GM12864 (cell line): ENCODE measurements around the gene ANK2.

Source experiments
- DNase-seq: peaks from one replicate; pipeline ENCODE4 v3.0.0-alpha.2; 2011; ENCODE audit warnings: low read depth
- H3K4me3 ChIP-seq: 2 replicates; pipeline ENCODE4 v1.5.1; 2011; ENCODE audit warnings: mild to moderate bottlenecking, low read depth, low read length, control low read depth
- CTCF ChIP-seq: IDR thresholded peaks from 2 replicates; pipeline ENCODE4 v1.5.1; 2011; ENCODE audit warnings: low read depth, mild to moderate bottlenecking, moderate library complexity, low read length, control low read depth, inconsistent platforms; ENCODE audit errors: missing control alignments

The ANK2 gene

GRCh38 chr4:113080624-113081023 is 31.2 kb downstream of the ANK2 start:
- H3K4me3 ChIP-seq = no peak overlapping the region
- DNase-seq = no peak
- TF ChIP-seq CTCF = no peak

GRCh38 chr4:113083346-113083745 is 33.9 kb downstream of the ANK2 start:
- TF ChIP-seq CTCF = no peak
- H3K4me3 ChIP-seq = no peak overlapping the region
- no peak for DNase-seq

GRCh38 chr4:113086172-113086695 is 36.8 kb downstream of the ANK2 start:
- no peak overlapping the region for H3K4me3 ChIP-seq
- DNase-seq = no peak
- TF ChIP-seq CTCF = no peak

DNA sequence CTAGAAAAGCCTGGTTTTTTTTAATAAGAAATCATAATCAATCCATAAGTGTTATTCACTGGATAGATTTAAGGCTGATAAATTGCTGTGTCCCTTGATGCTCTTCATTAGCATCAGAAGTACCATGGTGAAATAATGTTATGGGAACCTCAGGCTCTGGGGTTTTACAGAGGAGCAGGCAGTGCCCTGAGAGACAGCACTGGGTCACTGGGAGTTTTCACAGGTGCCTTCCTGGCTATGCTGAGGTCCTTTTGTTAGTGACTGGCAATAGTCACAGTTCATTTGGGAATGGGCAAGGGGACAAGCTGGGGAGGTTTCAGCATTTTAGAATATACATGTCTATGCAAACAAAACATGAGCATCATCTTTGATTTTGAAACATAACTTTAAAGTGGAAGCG is 38.6 kb downstream of the ANK2 start:
- no peak overlapping the region for H3K4me3 ChIP-seq
- DNase-seq = no peak
- TF ChIP-seq CTCF = no peak

DNA sequence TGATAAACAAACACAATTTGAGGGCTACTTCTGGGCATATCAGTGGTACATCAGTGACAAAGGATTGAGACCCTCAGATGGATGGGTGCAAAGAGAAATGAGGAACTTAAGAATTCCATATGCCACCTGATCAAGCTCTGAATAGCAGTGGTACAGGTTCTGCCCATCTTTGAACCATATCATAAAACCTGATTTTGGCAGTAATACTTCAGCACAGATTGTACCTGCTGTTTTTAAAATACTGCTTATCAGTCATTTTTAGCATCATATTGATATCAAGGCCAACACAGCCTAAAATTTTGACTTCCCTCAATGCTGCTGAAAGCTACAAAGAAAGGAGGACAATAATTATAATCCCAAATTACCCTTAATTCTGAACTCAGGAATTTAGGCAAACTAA is 41.5 kb downstream of the ANK2 start:
- DNase-seq = no peak
- no peak for TF ChIP-seq CTCF
- H3K4me3 ChIP-seq = no peak overlapping the region

DNA sequence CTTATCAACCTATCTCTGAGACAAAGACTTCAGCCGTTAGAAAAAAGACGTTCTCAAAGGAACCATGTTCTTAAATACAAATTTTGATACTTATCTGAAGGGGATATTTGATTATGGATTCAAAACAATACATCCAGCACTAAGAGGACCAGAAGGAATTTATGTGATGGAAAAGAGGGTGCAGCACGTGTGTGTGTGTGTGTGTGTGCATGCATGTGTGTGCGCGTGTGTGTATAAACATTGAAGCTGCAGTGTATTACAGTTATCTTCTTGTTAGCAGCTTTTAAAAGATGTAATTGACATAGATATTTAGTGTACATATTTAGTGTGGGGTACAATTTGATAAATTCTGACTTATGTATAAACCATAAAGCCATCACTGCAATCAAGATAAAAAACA is 44.9 kb downstream of the ANK2 start:
- H3K4me3 ChIP-seq = no peak overlapping the region
- no peak for DNase-seq
- no peak for TF ChIP-seq CTCF

DNA sequence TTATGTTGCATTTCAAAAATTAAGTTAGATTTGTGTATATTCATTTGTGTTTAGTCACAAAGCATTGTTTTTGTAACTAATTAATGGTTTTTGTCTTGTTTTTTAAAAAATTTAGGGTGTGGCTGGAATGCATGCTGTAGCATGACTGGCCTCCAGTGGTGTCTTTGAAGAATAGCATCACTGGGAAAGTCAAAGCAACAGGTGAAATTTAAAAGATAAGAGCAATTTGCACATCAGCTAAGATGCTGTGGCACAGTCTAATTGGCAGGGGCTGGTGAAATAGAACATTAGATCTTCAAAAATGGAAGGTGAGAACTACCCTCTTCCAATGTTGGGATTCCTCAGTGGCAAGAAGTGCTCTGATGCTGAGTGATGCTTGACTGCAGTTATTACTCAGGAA is 45.3 kb downstream of the ANK2 start:
- H3K4me3 ChIP-seq = no peak overlapping the region
- DNase-seq = no peak
- peak; percentile 64 for TF ChIP-seq CTCF
